Large intestine (tissue), 3 donors: ENCODE data around the gene CEACAM1. TPM values are rescaled to one million over a fixed set of nuclear protein-coding genes. Genes with fewer than 3 reads are reported as not detected.

Experiments
- DNase-seq, 2 donors: peaks; one replicate each; pipeline versions ENCODE4 v3.0.0 to v3.0.0-alpha.2; 2013
- H3K27ac ChIP-seq: one replicate; pipeline ENCODE4 v1.5.1; 2013; ENCODE audit warnings: low read length
- H3K27me3 ChIP-seq: 2 replicates; pipeline ENCODE4 v1.6.1; 2013; ENCODE audit warnings: low read length; ENCODE audit not compliant: control insufficient read depth, insufficient read depth
- H3K36me3 ChIP-seq: 2 replicates; pipeline ENCODE4 v1.6.1; 2013; ENCODE audit warnings: low read length; ENCODE audit not compliant: control insufficient read depth, insufficient read depth
- H3K4me1 ChIP-seq: one replicate; pipeline ENCODE4 v1.6.1; 2013; ENCODE audit warnings: low read length; ENCODE audit not compliant: control insufficient read depth, insufficient read depth
- H3K4me3 ChIP-seq: one replicate; pipeline ENCODE4 v1.5.1; 2013; ENCODE audit warnings: low read length
- H3K9me3 ChIP-seq: one replicate; pipeline ENCODE4 v1.6.1; 2013; ENCODE audit warnings: mild to moderate bottlenecking, low read depth, low read length, moderate library complexity; ENCODE audit not compliant: control insufficient read depth
- WGBS: methylation state at CpG from one replicate; pipeline ENCODE4 v1.1.5; 2013; ENCODE audit warnings: low lambda C conversion rate; ENCODE audit not compliant: insufficient coverage; 5-methylcytosine and 5-hydroxymethylcytosine counted together
- polyA plus RNA-seq: library from polyadenylated mRNA; unstranded; fragments of 120-200 nt; gene quantifications from one replicate; pipeline ENCODE4 v1.2.1, GENCODE V29; 2013

CEACAM1 gene
- polyA plus RNA-seq, 1 donor, result 82.0 TPM

- Histone ChIP-seq H3K4me1 (no peaks in the 10 kb centered on the region), H3K27me3 (no peaks in the 10 kb centered on the region), H3K36me3 (no peaks in the 10 kb centered on the region), H3K9me3 (no peaks in the 10 kb centered on the region), H3K4me3 (no peak overlapping the region), H3K27ac (no peak overlapping the region)
- DNase-seq, result no peak
- no CpG with 5 or more reads among the region's 2 CpGs for WGBS
Observed at GRCh38 chr19:42477117-42477516, 51.2 kb downstream of the CEACAM1 start.

DNA sequence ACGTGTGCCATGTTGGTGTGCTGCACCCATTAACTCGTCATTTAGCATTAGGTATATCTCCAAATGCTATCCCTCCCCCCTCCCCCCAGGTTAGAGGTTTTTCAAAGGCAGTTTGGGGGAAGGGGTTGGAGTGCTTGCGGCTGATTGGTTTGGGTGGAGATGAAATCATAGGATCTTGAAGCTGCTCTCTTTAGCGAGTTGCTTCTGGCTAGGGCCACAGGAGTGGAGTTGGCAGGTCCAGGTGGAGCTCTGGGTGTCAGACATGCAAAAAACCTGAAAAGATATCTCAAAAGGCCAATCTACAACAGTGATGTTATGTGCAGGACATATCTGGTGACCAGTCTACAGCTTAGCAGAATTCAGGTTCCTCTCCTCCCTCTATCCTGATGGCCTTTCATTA lies 52.9 kb downstream of the CEACAM1 start:
- Histone ChIP-seq H3K4me3 (no peak overlapping the region), H3K27ac (no peak overlapping the region), H3K9me3 (no peaks in the 10 kb centered on the region), H3K27me3 (no peaks in the 10 kb centered on the region), H3K36me3 (no peaks in the 10 kb centered on the region), H3K4me1 (no peaks in the 10 kb centered on the region)
- no CpG with 5 or more reads among the region's 4 CpGs for WGBS
- no peak for DNase-seq

GRCh38 chr19:42474743-42475142 lies 53.5 kb downstream of the CEACAM1 start:
- H3K36me3 ChIP-seq, result no peaks in the 10 kb centered on the region
- DNase-seq, result no peak
- no peaks in the 10 kb centered on the region for H3K4me1 ChIP-seq
- no peak overlapping the region for H3K4me3 ChIP-seq
- no peak overlapping the region for H3K27ac ChIP-seq
- WGBS, result no CpG with 5 or more reads among the region's 4 CpGs
- H3K27me3 ChIP-seq, result no peaks in the 10 kb centered on the region
- no peaks in the 10 kb centered on the region for H3K9me3 ChIP-seq

- H3K9me3 ChIP-seq, result no peaks in the 10 kb centered on the region
- no peaks in the 10 kb centered on the region for H3K36me3 ChIP-seq
- no peak overlapping the region for H3K4me3 ChIP-seq
- 89% methylated on average over 1 of the region's 6 CpGs for WGBS
- no peaks in the 10 kb centered on the region for H3K4me1 ChIP-seq
- H3K27me3 ChIP-seq, result no peaks in the 10 kb centered on the region
- H3K27ac ChIP-seq, result no peak overlapping the region
- no peak for DNase-seq
Observed at GRCh38 chr19:42473686-42474085, 54.6 kb downstream of the CEACAM1 start.

- Histone ChIP-seq H3K27ac (no peak overlapping the region), H3K27me3 (no peaks in the 10 kb centered on the region), H3K36me3 (no peaks in the 10 kb centered on the region), H3K9me3 (no peaks in the 10 kb centered on the region), H3K4me1 (no peaks in the 10 kb centered on the region), H3K4me3 (no peak overlapping the region)
- DNase-seq, result no peak
- no CpG with 5 or more reads among the region's 7 CpGs for WGBS
Observed at GRCh38 chr19:42472402-42473147, 55.7 kb downstream of the CEACAM1 start.

- H3K36me3 ChIP-seq, result no peaks in the 10 kb centered on the region
- no peak for DNase-seq
- H3K27me3 ChIP-seq, result no peaks in the 10 kb centered on the region
- H3K27ac ChIP-seq, result no peak overlapping the region
- H3K4me1 ChIP-seq, result no peaks in the 10 kb centered on the region
- no peaks in the 10 kb centered on the region for H3K9me3 ChIP-seq
- H3K4me3 ChIP-seq, result no peak overlapping the region
- WGBS, result no CpG with 5 or more reads among the region's 7 CpGs
Observed at GRCh38 chr19:42471554-42472249, 56.6 kb downstream of the CEACAM1 start.

DNA sequence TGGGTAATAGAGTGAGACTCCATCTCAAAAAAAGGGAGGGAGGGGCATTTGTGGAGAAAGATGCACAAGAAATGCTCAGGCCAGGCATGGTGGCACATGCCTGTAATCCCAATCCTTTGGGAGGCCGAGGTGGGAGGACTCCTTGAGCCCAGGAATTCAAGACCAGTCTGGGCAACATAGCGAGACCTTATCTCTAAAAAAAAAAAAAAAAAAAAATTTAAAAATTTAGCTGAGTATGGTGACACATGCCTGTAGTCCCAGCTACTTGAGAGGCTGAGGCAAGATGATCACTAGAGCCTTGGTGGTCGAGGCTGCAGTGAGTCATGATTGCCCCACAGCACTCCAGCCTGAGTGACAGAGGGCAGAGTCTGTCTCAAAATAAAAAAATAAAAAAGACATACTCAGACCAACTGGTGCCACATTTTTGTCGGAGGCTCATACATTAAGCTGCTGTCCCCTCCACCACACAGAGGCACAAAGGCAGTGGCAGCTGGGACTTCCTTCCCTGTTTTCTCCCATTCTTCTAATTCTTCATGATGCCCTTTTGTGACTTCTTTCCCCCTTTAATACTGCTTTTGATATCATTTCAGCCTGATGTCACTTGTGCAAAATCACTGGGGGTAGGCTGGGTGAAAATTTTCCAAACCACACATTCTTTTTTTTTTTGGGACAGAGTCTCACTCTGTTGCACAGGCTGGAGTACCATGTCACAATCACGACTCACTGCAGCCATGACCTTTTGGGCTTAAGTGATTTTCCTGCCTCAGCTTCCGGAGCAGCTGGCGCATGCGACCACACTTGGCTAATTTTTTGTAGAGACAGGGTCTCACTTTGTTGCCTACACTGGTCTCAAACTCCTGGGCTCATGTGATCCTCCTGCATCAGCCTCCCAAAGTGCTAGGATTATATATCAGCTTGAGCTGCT lies 58.7 kb downstream of the CEACAM1 start:
- 90% methylated on average over 3 of the region's 8 CpGs for WGBS

GRCh38 chr19:42468273-42468796 lies 59.9 kb downstream of the CEACAM1 start:
- WGBS, result no CpG with 5 or more reads among the region's 3 CpGs
- no peaks in the 10 kb centered on the region for H3K36me3 ChIP-seq
- no peak overlapping the region for H3K27ac ChIP-seq
- H3K9me3 ChIP-seq, result no peaks in the 10 kb centered on the region
- no peak overlapping the region for H3K4me3 ChIP-seq
- peak in 1 of 2 donors; percentile 59 for DNase-seq
- H3K27me3 ChIP-seq, result no peaks in the 10 kb centered on the region
- no peaks in the 10 kb centered on the region for H3K4me1 ChIP-seq

More for the DNA sequence above, 58.7 kb downstream of the CEACAM1 start:
- no peaks in the 10 kb centered on the region for H3K27me3 ChIP-seq
- H3K4me1 ChIP-seq, result no peaks in the 10 kb centered on the region
- no peaks in the 10 kb centered on the region for H3K9me3 ChIP-seq
- no peak overlapping the region for H3K4me3 ChIP-seq
- no peak for DNase-seq
- H3K27ac ChIP-seq, result no peak overlapping the region
- H3K36me3 ChIP-seq, result no peaks in the 10 kb centered on the region

DNA sequence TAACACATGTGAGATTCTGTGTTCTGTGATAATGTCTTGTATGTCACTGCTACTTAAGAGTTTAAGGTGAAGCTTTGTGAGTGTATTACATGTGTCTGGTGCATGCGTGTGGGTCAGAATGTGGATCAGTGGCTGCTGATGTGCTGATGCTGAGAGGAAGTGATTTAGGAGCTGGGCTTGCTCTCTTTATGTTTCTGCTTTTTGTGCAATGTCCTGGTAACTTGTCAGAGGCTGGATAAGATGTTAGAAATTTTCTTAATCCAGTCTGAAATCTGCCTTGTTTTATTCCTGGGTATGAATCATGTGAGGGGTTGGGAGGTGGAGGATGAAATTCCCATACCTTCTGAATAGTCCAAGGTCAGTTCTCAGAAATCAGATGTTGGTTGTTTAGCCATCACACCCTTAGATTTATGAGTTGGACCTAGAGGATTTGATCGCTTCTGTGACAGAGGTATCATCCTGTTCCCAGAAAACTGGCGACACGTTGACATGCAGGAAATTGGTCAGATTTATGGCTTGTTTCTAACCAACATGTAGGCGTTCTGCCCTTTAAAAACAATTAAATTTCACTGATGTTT lies 61.0 kb downstream of the CEACAM1 start:
- Histone ChIP-seq H3K9me3 (no peaks in the 10 kb centered on the region), H3K4me1 (peaks cover 3% of the 10 kb centered on the region), H3K36me3 (no peaks in the 10 kb centered on the region), H3K27ac (no peak overlapping the region), H3K27me3 (no peaks in the 10 kb centered on the region), H3K4me3 (no peak overlapping the region)
- no CpG with 5 or more reads among the region's 5 CpGs for WGBS
- no peak for DNase-seq
